HepG2 (cell line): Measurements from ENCODE around the gene ABHD4. TPM values are rescaled to one million over a fixed set of nuclear protein-coding genes. Genes with fewer than 3 reads are reported as not detected.
A peak's percentile ranks its signal among the peaks of the same experiment; 100 is the strongest.

Source experiments
- ATAC-seq: fragments of 200-7000 bp; cut with Tn5 transposase; 3 replicates; pipeline ENCODE4 v1.9.1; 2020; ENCODE audit warnings: mild to moderate bottlenecking, moderate library complexity
- BruUV-seq: library from RNA; stranded (reverse); fragments of 400-500 nt; replicated peaks from 2 replicates; lab custom pipeline; 2021; lab: Mats Ljungman, UMichigan
- CTCF ChIA-PET: fragments of 300-600 bp; formaldehyde crosslinking; extraction: SDS; loops from one replicate; lab custom pipeline; 2021; ENCODE audit warnings: low total read pairs, inconsistent platforms, low intra/inter-chr PET ratio; lab: Yijun Ruan, JAX
- POLR2A ChIA-PET: fragments of 350-600 bp; sonication (Branson Sonifier 250); formaldehyde crosslinking; loops from one replicate; lab custom pipeline; 2020; ENCODE audit warnings: antibody characterized with exemption, inconsistent platforms; lab: Yijun Ruan, JAX
- DNase-seq: peaks from one replicate; pipeline ENCODE4 v3.0.0-alpha.2; 2015; ENCODE audit warnings: low spot score
- FAIRE-seq: peaks from 3 replicates; lab custom pipeline; 2011; peaks lifted over from hg19 to GRCh38; lab: Jason Lieb, UNC
- H2AFZ ChIP-seq: one replicate; pipeline ENCODE4 v1.6.1; 2011; ENCODE audit warnings: low read length, inconsistent platforms
- H3K27ac ChIP-seq: fragments of 300-600 bp; 3 replicates; pipeline ENCODE4 v1.8.0; 2011; ENCODE audit warnings: mixed run types, mild to moderate bottlenecking, mixed read lengths, low read length, inconsistent platforms; ENCODE audit not compliant: insufficient read depth; ENCODE audit errors: extremely low read length
- H3K27me3 ChIP-seq, 2 experiments: fragments of 200-600 bp in 1 of 2; 2 replicates in 1 of 2; 3 replicates in 1 of 2; pipeline versions ENCODE4 v1.6.0 to v1.8.0; 2011; ENCODE audit warnings: low read length in 2 of 2, mild to moderate bottlenecking in 2 of 2, moderate library complexity in 2 of 2, inconsistent platforms in 1 of 2; ENCODE audit not compliant: insufficient read depth in 2 of 2, control insufficient read depth in 1 of 2
- H3K36me3 ChIP-seq, 2 experiments: fragments of 200-600 bp in 1 of 2; replicated peaks in 1 of 2; 2 replicates in 1 of 2; 3 replicates in 1 of 2; pipeline versions ENCODE4 v1.5.1 to v1.8.0; 2011; ENCODE audit warnings: low read length in 2 of 2, inconsistent platforms in 1 of 2; ENCODE audit not compliant: insufficient read depth in 2 of 2, control insufficient read depth in 1 of 2
- H3K4me1 ChIP-seq: 2 replicates; pipeline ENCODE4 v1.5.1; 2012; ENCODE audit warnings: low read length, inconsistent platforms; ENCODE audit not compliant: insufficient read depth
- H3K4me2 ChIP-seq: 2 replicates; pipeline ENCODE4 v1.6.0; 2011; ENCODE audit warnings: low read depth, low read length, inconsistent platforms
- H3K4me3 ChIP-seq, 3 experiments: fragments of 200-600 bp in 1 of 3; sonication (generic), shearing (Covaris generic) in 1 of 3; replicated peaks in 1 of 3; 2 replicates each; pipeline ENCODE4 v1.5.1; 2011 to 2016; ENCODE audit warnings: low read length in 3 of 3, inconsistent platforms in 2 of 3, low read depth in 2 of 3, mild to moderate bottlenecking in 2 of 3, control low read depth in 1 of 3, mixed read lengths in 1 of 3; ENCODE audit not compliant: insufficient read depth in 1 of 3
- H3K79me2 ChIP-seq: one replicate; pipeline ENCODE4 v1.6.1; 2011; ENCODE audit warnings: low read length, inconsistent platforms; ENCODE audit not compliant: insufficient read depth
- H3K9ac ChIP-seq: 2 replicates; pipeline ENCODE4 v1.6.0; 2011; ENCODE audit warnings: mild to moderate bottlenecking, low read depth, low read length, inconsistent platforms; ENCODE audit not compliant: insufficient read depth
- H3K9me3 ChIP-seq: 2 replicates; pipeline ENCODE4 v1.5.1; 2012; ENCODE audit warnings: mild to moderate bottlenecking, low read length
- H4K20me1 ChIP-seq: 2 replicates; pipeline ENCODE4 v1.6.0; 2011; ENCODE audit warnings: inconsistent platforms, mild to moderate bottlenecking, low read length, moderate library complexity; ENCODE audit not compliant: insufficient read depth
- BRD4 ChIP-seq: sonication (generic); formaldehyde crosslinking; IDR thresholded peaks from 2 replicates; pipeline ENCODE4 v1.4.0; 2020; ENCODE audit warnings: missing genetic modification reagents
- CAMTA2 ChIP-seq: sonication (generic); formaldehyde crosslinking; IDR thresholded peaks from 2 replicates; pipeline ENCODE4 v1.4.0; 2020; ENCODE audit warnings: mild to moderate bottlenecking, missing genetic modification reagents, borderline replicate concordance
- DNMT3B ChIP-seq: conservative IDR thresholded peaks from 2 replicates; pipeline ENCODE4 v1.6.1; 2016; ENCODE audit warnings: missing biosample characterization, control low read depth
- GZF1 ChIP-seq: sonication (generic); formaldehyde crosslinking; IDR thresholded peaks from 2 replicates; pipeline ENCODE4 v1.5.1; 2020; ENCODE audit warnings: mild to moderate bottlenecking, missing genetic modification reagents
- HDAC2 ChIP-seq: sonication (generic); formaldehyde crosslinking; IDR thresholded peaks from 2 replicates; pipeline ENCODE4 v1.4.0; 2020; ENCODE audit warnings: missing genetic modification reagents
- KAT7 ChIP-seq: IDR thresholded peaks from 2 replicates; pipeline ENCODE4 v1.6.1; 2018; ENCODE audit warnings: borderline replicate concordance, missing compliant biosample characterization
- KDM3A ChIP-seq: IDR thresholded peaks from 2 replicates; pipeline ENCODE4 v1.6.1; 2018; ENCODE audit warnings: low read depth, missing compliant biosample characterization
- PHF21A ChIP-seq: sonication (generic); formaldehyde crosslinking; IDR thresholded peaks from 2 replicates; pipeline ENCODE4 v1.5.0; 2020; ENCODE audit warnings: mild to moderate bottlenecking, missing genetic modification reagents
- RARA ChIP-seq: IDR thresholded peaks from 2 replicates; pipeline ENCODE4 v1.6.1; 2016; ENCODE audit warnings: missing genetic modification reagents, missing compliant biosample characterization
- SMAD9 ChIP-seq: sonication (generic); formaldehyde crosslinking; IDR thresholded peaks from 2 replicates; pipeline ENCODE4 v1.5.1; 2020; ENCODE audit warnings: mild to moderate bottlenecking, missing genetic modification reagents
- TCF7 ChIP-seq: sonication (generic); IDR thresholded peaks from 2 replicates; pipeline ENCODE4 v1.6.1; 2016; ENCODE audit warnings: antibody characterized with exemption, low read depth
- ZNF24 ChIP-seq: fragments of 450-650 bp; IDR thresholded peaks from 2 replicates; pipeline ENCODE4 v1.6.1; 2017; ENCODE audit warnings: antibody characterized with exemption, mild to moderate bottlenecking
- ZNF280D ChIP-seq: sonication (generic); formaldehyde crosslinking; IDR thresholded peaks from 2 replicates; pipeline ENCODE4 v1.5.1; 2020; ENCODE audit warnings: mild to moderate bottlenecking, missing genetic modification reagents
- ZNF317 ChIP-seq: sonication (generic); formaldehyde crosslinking; IDR thresholded peaks from 2 replicates; pipeline ENCODE4 v1.5.0; 2020; ENCODE audit warnings: mild to moderate bottlenecking, missing genetic modification reagents
- ZNF530 ChIP-seq: sonication (generic); formaldehyde crosslinking; IDR thresholded peaks from 2 replicates; pipeline ENCODE4 v1.5.0; 2020; ENCODE audit warnings: low read depth, mild to moderate bottlenecking, missing genetic modification reagents
- ZNF703 ChIP-seq: sonication (generic); formaldehyde crosslinking; IDR thresholded peaks from 2 replicates; pipeline ENCODE4 v1.5.1; 2020; ENCODE audit warnings: missing genetic modification reagents, mild to moderate bottlenecking, moderate library complexity, borderline replicate concordance
- ZNF709 ChIP-seq: sonication (generic); formaldehyde crosslinking; IDR thresholded peaks from 2 replicates; pipeline ENCODE4 v1.5.0; 2020; ENCODE audit warnings: mild to moderate bottlenecking, missing genetic modification reagents
- ZNF724P ChIP-seq: sonication (generic); formaldehyde crosslinking; IDR thresholded peaks from 2 replicates; pipeline ENCODE4 v1.8.0; 2022; ENCODE audit warnings: missing genetic modification reagents, borderline replicate concordance
- ZNF749 ChIP-seq: sonication (generic); formaldehyde crosslinking; IDR thresholded peaks from 2 replicates; pipeline ENCODE4 v1.8.0; 2022; ENCODE audit warnings: mild to moderate bottlenecking, missing genetic modification reagents, moderate library complexity, borderline replicate concordance
- ZSCAN30 ChIP-seq: sonication (generic); formaldehyde crosslinking; IDR thresholded peaks from 2 replicates; pipeline ENCODE4 v1.5.0; 2020; ENCODE audit warnings: mild to moderate bottlenecking, missing genetic modification reagents
- WGBS: methylation state at CpG from one replicate; pipeline ENCODE4 v1.1.6; 2017; ENCODE audit warnings: low lambda C conversion rate; 5-methylcytosine and 5-hydroxymethylcytosine counted together
- in situ Hi-C: cut with HindIII; loops from 2 replicates; pipeline ENCODE4 v1.10.0; 2017; ENCODE audit warnings: low pct_unique_long_range_greater_than_20kb; ENCODE audit not compliant: extremely low pct_ligation_motif_present
- intact Hi-C: fragments of 100-400 bp; cut with micrococcal nuclease; formaldehyde crosslinking; loops from one replicate; pipeline ENCODE4 v1.10.0; 2022; ENCODE audit not compliant: unreplicated experiment
- polyA plus RNA-seq, 8 experiments: library from polyadenylated mRNA; depleted of rRNA in 3 of 8; stranded (reverse) in 7 of 8; unstranded in 1 of 8; fragments of >200 nt; fragmentation: Illumina TruSeq in 4 of 8; extraction: Trizol in 4 of 8; gene quantifications; 2 replicates each; pipeline versions ENCODE4 v1.2.1 to v1.2.3, GENCODE V29; 2011 to 2016; ENCODE audit warnings: low read depth in 4 of 8, missing spikeins in 1 of 8, mixed read lengths in 1 of 8; ENCODE audit not compliant: insufficient read depth in 1 of 8
- total RNA-seq, 5 experiments: library from RNA; depleted of rRNA; stranded (reverse); fragments of >200 nt; fragmentation: Illumina TruSeq; extraction: Trizol; gene quantifications; 2 replicates each; pipeline ENCODE4 v1.2.3, GENCODE V29; 2016; ENCODE audit warnings: low read depth in 1 of 5
- TF ChIP-seq, protein P1 (sequence below): sonication (generic); formaldehyde crosslinking; IDR thresholded peaks from 2 replicates; pipeline ENCODE4 v1.8.1; 2023; ENCODE audit warnings: mild to moderate bottlenecking, missing genetic modification reagents

Gene ABHD4
- total and polyA plus RNA-seq, 2 of the 13 experiments (the other 11 are each of a cell fraction or from before 2014, with no cell fraction given), result 16.1 to 47.5 TPM

DNA sequence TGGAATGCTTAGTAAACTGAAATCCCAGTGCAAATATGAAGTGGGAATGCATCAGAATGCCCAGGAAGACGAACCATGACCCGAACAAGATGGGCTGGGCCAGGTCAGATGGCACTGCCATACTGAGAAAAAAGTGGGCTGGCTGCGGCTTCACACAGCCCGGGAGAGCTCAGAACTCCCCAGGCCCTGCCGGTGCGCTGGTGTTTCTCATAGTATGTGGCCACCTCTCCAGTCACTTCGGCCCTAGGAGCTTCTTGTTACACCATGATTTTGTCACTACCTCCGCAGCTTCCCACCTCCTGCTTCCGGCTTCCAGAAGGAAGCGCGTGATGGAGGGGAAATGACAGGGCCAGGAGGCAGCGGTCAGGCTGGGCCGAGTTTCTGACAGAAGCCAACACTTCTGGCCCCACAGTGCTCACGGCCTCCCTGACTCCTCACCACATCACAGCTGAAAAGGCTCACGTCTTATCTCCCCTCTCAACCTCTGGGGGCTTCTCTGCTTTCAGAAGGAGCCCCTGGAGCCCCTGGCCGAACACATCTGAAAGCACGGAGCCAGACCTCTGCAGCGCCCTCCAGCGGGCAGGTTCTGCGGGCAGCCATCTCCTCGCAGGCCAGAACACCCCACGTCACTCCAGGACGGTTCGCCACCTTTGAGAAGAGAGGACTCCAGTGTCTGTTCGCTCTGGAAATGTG, 39.7 kb upstream of the ABHD4 start (continued):
- TF ChIP-seq ZNF709 (CRISPR knock-in tag) (no peak; the same call in 1 of the 2 replicates), HDAC2 (no peak), ZNF703 (CRISPR knock-in tag) (no peak)

DNA sequence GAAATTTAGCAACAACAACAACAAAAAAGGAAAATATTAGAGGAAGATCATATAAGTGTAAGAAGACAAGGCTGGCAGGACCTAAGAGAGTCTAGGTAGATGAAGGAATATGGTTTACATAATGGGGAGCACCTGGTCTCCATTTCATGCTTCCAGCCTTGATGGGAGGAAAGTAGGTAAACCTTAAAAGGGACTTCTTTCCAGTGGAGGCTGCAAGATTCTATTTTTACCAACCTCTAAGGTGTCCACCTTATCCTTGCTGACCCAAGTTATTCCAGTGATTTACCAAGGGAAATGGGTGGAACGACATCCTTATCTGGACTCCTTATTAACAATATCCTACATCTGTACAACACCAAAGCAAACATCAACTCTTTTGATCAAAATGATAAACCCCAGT, 39.1 kb upstream of the ABHD4 start:
- H3K79me2 ChIP-seq, result no peaks in the 10 kb centered on the region
- H3K9me3 ChIP-seq, result no peaks in the 10 kb centered on the region
- BruUV-seq, result no TSS peak
- 91% methylated on average over 1 of the region's 1 CpG for WGBS
- H3K36me3 ChIP-seq, result peaks cover 5% of the 10 kb centered on the region in 2 experiments
- no peak for FAIRE-seq
- CTCF ChIA-PET, result interaction anchor here (0.9 to 7.7 kb wide), 5 partner anchors 10 to 341 kb away, joined by 3 to 200 read pairs (median 142); partner anchors contain the start of gene OR6J1
- H2AFZ ChIP-seq, result no peak overlapping the region
- DNase-seq, result no peak
- H3K27ac ChIP-seq, result no peak overlapping the region
- no peak overlapping the region for H3K4me3 ChIP-seq
- H3K4me1 ChIP-seq, result peaks cover 72% of the 10 kb centered on the region
- POLR2A ChIA-PET, result interaction anchor here (0.8 to 3.4 kb wide), 8 partner anchors 11 to 448 kb away, joined by 3 to 21 read pairs (median 4); partner anchors contain the start of genes DAD1, HAUS4 and OXA1L
- H3K9ac ChIP-seq, result no peak overlapping the region
- H3K27me3 ChIP-seq, result peaks cover 7 to 25% of the 10 kb centered on the region in 2 experiments; a peak in 4 of 5 replicates
- peak overlapping the region; percentile 80; the same call in 1 of the 2 replicates for H3K4me2 ChIP-seq
- intact Hi-C loops, result loop anchor here (2.0 to 5.0 kb wide), 2 partner anchors 153 to 208 kb away; partner anchors contain the start of gene OXA1L
- H4K20me1 ChIP-seq, result no peaks in the 10 kb centered on the region
- in situ Hi-C loops, result loop anchor here (5.0 kb wide), 3 partner anchors 93 to 493 kb away; no protein-coding TSS in a partner anchor
- ATAC-seq, result no peak
- TF ChIP-seq RARA (CRISPR knock-in tag), result no peak
- TF ChIP-seq TCF7, result no peak
- 0 out of 2 replicates have a peak, but pooled peaks have one; percentile 49 for TF ChIP-seq DNMT3B
- TF ChIP-seq ZNF724P (CRISPR knock-in tag), result 0 out of 2 replicates have a peak, but pooled peaks have one; percentile 52
- no peak for TF ChIP-seq ZSCAN30
- no peak for TF ChIP-seq ZNF24
- TF ChIP-seq SMAD9 (CRISPR knock-in tag), result no peak
- no peak for TF ChIP-seq BRD4
- TF ChIP-seq PHF21A (CRISPR knock-in tag), result 0 out of 2 replicates have a peak, but pooled peaks have one; percentile 31
- 0 out of 2 replicates have a peak, but pooled peaks have one; percentile 51 for TF ChIP-seq GZF1 (CRISPR knock-in tag)
- TF ChIP-seq KAT7, result no peak
- TF ChIP-seq ZNF317 (CRISPR knock-in tag), result no peak
- no peak for TF ChIP-seq ZNF530
- TF ChIP-seq ZNF280D (CRISPR knock-in tag), result peak; percentile 78
- TF ChIP-seq, protein P1, sequence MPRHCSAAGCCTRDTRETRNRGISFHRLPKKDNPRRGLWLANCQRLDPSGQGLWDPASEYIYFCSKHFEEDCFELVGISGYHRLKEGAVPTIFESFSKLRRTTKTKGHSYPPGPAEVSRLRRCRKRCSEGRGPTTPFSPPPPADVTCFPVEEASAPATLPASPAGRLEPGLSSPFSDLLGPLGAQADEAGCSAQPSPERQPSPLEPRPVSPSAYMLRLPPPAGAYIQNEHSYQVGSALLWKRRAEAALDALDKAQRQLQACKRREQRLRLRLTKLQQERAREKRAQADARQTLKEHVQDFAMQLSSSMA (CRISPR knock-in tag), result 0 out of 2 replicates have a peak, but pooled peaks have one; percentile 1
- TF ChIP-seq KDM3A (CRISPR knock-in tag), result no peak
- TF ChIP-seq CAMTA2 (CRISPR knock-in tag), result no peak; the same call in 1 of the 2 replicates
- TF ChIP-seq ZNF749 (CRISPR knock-in tag), result no peak
